Fibroblast of upper back skin (primary cell): ENCODE results near the gene ANO1.
A peak's percentile ranks its signal among the peaks of the same experiment; 100 is the strongest.

ENCODE experiments used
- DNase-seq: peaks from one replicate; pipeline ENCODE4 v3.0.0-alpha.2; 2013

The ANO1 gene

GRCh38 chr11:70074746-70075145, 3.4 kb upstream of the ANO1 start:
- DNase-seq = no peak

GRCh38 chr11:70075836-70076235, 2.3 kb upstream of the ANO1 start:
- DNase-seq = no peak

- DNase-seq = no peak
Measured at GRCh38 chr11:70076461-70076931, 1.6 kb upstream of the ANO1 start.

- no peak for DNase-seq
Measured at GRCh38 chr11:70077411-70078094, 564 bp upstream of the ANO1 start.

GRCh38 chr11:70078781-70079616, 882 bp downstream of the ANO1 start:
- no peak for DNase-seq

- DNase-seq = no peak
Measured at GRCh38 chr11:70079691-70080090, 1.6 kb downstream of the ANO1 start.

- no peak for DNase-seq
Measured at GRCh38 chr11:70080763-70081162, 2.6 kb downstream of the ANO1 start.

GRCh38 chr11:70082829-70083228, 4.7 kb downstream of the ANO1 start:
- no peak for DNase-seq

- DNase-seq = no peak
Measured at GRCh38 chr11:70084046-70084984, 6.2 kb downstream of the ANO1 start.

- no peak for DNase-seq
Measured at GRCh38 chr11:70085815-70086769, 8.0 kb downstream of the ANO1 start.

GRCh38 chr11:70087446-70088167, 9.5 kb downstream of the ANO1 start:
- DNase-seq = no peak

GRCh38 chr11:70088735-70089250, 10.7 kb downstream of the ANO1 start:
- no peak for DNase-seq

GRCh38 chr11:70089631-70090030, 11.5 kb downstream of the ANO1 start:
- DNase-seq = no peak

- DNase-seq = peak; percentile 17
Measured at GRCh38 chr11:70090961-70091381, 12.9 kb downstream of the ANO1 start.

GRCh38 chr11:70091638-70092037, 13.5 kb downstream of the ANO1 start:
- no peak for DNase-seq

- no peak for DNase-seq
Measured at GRCh38 chr11:70092959-70093715, 15.0 kb downstream of the ANO1 start.

- peak; percentile 8 for DNase-seq
Measured at GRCh38 chr11:70095541-70096252, 17.6 kb downstream of the ANO1 start.

GRCh38 chr11:70097783-70098563, 19.9 kb downstream of the ANO1 start:
- DNase-seq = no peak

GRCh38 chr11:70098936-70099335, 20.8 kb downstream of the ANO1 start:
- DNase-seq = no peak
